K562 (cell line): ENCODE results near the gene CYP51A1.

ENCODE experiments used
- CTCF ChIP-seq, 3 experiments: IDR thresholded peaks in 2 of 3; conservative IDR thresholded peaks in 1 of 3; 2 replicates each; pipeline ENCODE4 v1.5.1; 2011 to 2012; ENCODE audit warnings: low read length in 3 of 3, mild to moderate bottlenecking in 3 of 3, control low read depth in 2 of 3, improper control_type of control experiment in 1 of 3, inconsistent platforms in 1 of 3, low read depth in 1 of 3, mixed read lengths in 1 of 3, moderate library complexity in 1 of 3; ENCODE audit not compliant: insufficient read depth in 2 of 3
- ESRRA ChIP-seq: fragments of 450-650 bp; IDR thresholded peaks from 2 replicates; pipeline ENCODE4 v1.6.1; 2014; ENCODE audit warnings: low read depth, mild to moderate bottlenecking, moderate library complexity, borderline replicate concordance
- FOXM1 ChIP-seq, 2 experiments: fragments of 450-650 bp in 1 of 2; sonication (generic) in 1 of 2; formaldehyde crosslinking in 1 of 2; IDR thresholded peaks; 2 replicates each; pipeline versions ENCODE4 v1.6.1 to v1.9.0; 2017 to 2022; ENCODE audit warnings: low read depth in 2 of 2, mild to moderate bottlenecking in 2 of 2, missing genetic modification reagents in 1 of 2, moderate library complexity in 1 of 2
- NBN ChIP-seq: fragments of 450-650 bp; IDR thresholded peaks from 2 replicates; pipeline ENCODE4 v1.6.1; 2016; ENCODE audit warnings: low read depth, mild to moderate bottlenecking
- POLR2A ChIP-seq: fragments of 450-650 bp; conservative IDR thresholded peaks from 2 replicates; pipeline ENCODE4 v1.6.1; 2016
- RBM17 ChIP-seq: fragments of 200-400 bp; formaldehyde crosslinking; IDR thresholded peaks from 2 replicates; pipeline ENCODE4 v1.6.1; 2017; ENCODE audit warnings: low read depth, mild to moderate bottlenecking, low read length, borderline replicate concordance
- REST ChIP-seq, 2 experiments: fragments of 450-650 bp; formaldehyde crosslinking in 1 of 2; IDR thresholded peaks; 2 replicates each; pipeline versions ENCODE4 v1.4.0 to v1.6.1; 2014 to 2020; ENCODE audit warnings: mild to moderate bottlenecking in 2 of 2, borderline replicate concordance in 1 of 2, low read depth in 1 of 2
- SETDB1 ChIP-seq: IDR thresholded peaks from one replicate; pipeline ENCODE4 v1.6.1; 2012; ENCODE audit warnings: low read length, control low read depth, inconsistent platforms
- SOX6 ChIP-seq: fragments of 450-650 bp; IDR thresholded peaks from 2 replicates; pipeline ENCODE4 v1.6.1; 2014; ENCODE audit warnings: mild to moderate bottlenecking
- SP1 ChIP-seq: sonication (generic); formaldehyde crosslinking; IDR thresholded peaks from 2 replicates; pipeline ENCODE4 v1.8.1; 2022; ENCODE audit warnings: mild to moderate bottlenecking, missing genetic modification reagents
- TCF7L2 ChIP-seq: fragments of 150-350 bp; IDR thresholded peaks from 2 replicates; pipeline ENCODE4 v1.6.1; 2016; ENCODE audit warnings: low read depth, mild to moderate bottlenecking, low read length, moderate library complexity
- ZNF764 ChIP-seq: fragments of 250-450 bp; sonication (Bioruptor Pico); IDR thresholded peaks from 2 replicates; pipeline ENCODE4 v1.4.0; 2020; ENCODE audit warnings: low read depth, mild to moderate bottlenecking, moderate library complexity
- ZNF778 ChIP-seq: fragments of 450-650 bp; formaldehyde crosslinking; IDR thresholded peaks from 2 replicates; pipeline ENCODE4 v1.4.0; 2020; ENCODE audit warnings: mild to moderate bottlenecking, moderate library complexity
- TF ChIP-seq, protein P1 (sequence below): sonication (generic); formaldehyde crosslinking; IDR thresholded peaks from 2 replicates; pipeline ENCODE4 v1.9.0; 2022; ENCODE audit warnings: mild to moderate bottlenecking, missing genetic modification reagents

GRCh38 chr7:92155108-92155739, 20.9 kb upstream of the CYP51A1 start:
- TF ChIP-seq REST (IDR thresholded peaks at IDR 0.05; ENCODE audit: borderline replicate concordance) (no peak), REST (CRISPR knock-in tag; IDR thresholded peaks at IDR 0.05; ENCODE audit: low read depth) (no peak), ZNF764 (CRISPR knock-in tag) (no peak), NBN (no peak), RBM17 (no peak), SOX6 (no peak), CTCF (IDR thresholded peaks at IDR 0.05 in 2 of 3, conservative IDR thresholded peaks at IDR 0.05 in 1 of 3; ENCODE audit: insufficient read depth in 2 of 3, low read depth in 1 of 3, low read length in 3 of 3) (no peak), SETDB1 (no peak), TCF7L2 (no peak), SP1 (CRISPR knock-in tag) (no peak), ESRRA (no peak), FOXM1 (IDR thresholded peaks at IDR 0.05; ENCODE audit: low read depth) (no peak), FOXM1 (CRISPR knock-in tag; IDR thresholded peaks at IDR 0.05; ENCODE audit: low read depth) (no peak), ZNF778 (CRISPR knock-in tag) (no peak), POLR2A (no peak)
- TF ChIP-seq, protein P1, sequence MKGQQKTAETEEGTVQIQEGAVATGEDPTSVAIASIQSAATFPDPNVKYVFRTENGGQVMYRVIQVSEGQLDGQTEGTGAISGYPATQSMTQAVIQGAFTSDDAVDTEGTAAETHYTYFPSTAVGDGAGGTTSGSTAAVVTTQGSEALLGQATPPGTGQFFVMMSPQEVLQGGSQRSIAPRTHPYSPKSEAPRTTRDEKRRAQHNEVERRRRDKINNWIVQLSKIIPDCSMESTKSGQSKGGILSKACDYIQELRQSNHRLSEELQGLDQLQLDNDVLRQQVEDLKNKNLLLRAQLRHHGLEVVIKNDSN (CRISPR knock-in tag), result no peak
